ENCODE data around the gene UBQLN3. TPM values are rescaled to one million over a fixed set of nuclear protein-coding genes. Genes with fewer than 3 reads are reported as not detected.
A peak's percentile ranks its signal among the peaks of the same experiment; 100 is the strongest.

UBQLN3 gene
- total and polyA plus RNA-seq, 2 experiments from 2014 or later, result not detected

DNA sequence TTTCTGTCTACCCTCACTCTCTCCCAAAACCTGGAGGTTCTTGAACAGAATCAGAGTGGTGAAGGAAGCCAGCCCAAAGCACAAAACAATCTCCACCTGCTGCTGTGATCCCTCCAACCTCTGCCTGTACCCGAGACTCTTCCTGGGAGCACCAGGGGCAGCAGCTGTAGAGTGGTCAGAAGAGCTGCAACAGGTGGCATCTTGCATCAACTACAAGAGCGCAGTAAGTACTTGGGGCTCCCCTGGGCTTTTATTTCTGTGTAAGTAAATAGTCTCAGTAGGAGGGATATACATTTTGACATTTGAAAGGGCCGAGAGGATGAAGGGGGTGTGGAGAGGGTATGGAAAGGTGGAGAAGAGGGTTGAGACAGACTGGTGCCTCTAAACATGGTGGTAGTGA lies 15.0 kb upstream of the UBQLN3 start:
- Histone ChIP-seq H3K27me3 (ENCODE audit: insufficient read depth) (no peaks in the 10 kb centered on the region), H4K20me1 (replicated peaks; ENCODE audit: insufficient read depth) (no peaks in the 10 kb centered on the region; the same call in 1 of the 2 replicates), H3K4me3 (no peak overlapping the region), H2AFZ (no peak overlapping the region), H3F3A (replicated peaks; ENCODE audit: low read depth) (no peaks in the 10 kb centered on the region), H3K27ac (ENCODE audit: low read depth) (no peak overlapping the region), H3K4me2 (peak overlapping the region; percentile 32; the same call in 1 of the 2 replicates), H3K4me1 (ENCODE audit: insufficient read depth) (no peaks in the 10 kb centered on the region; the same call in 1 of the 2 replicates), H3K36me3 (ENCODE audit: insufficient read depth) (no peaks in the 10 kb centered on the region), H3K79me2 (replicated peaks; ENCODE audit: insufficient read depth) (no peaks in the 10 kb centered on the region), H3K9me2 (ENCODE audit: insufficient read depth) (0 out of 2 replicates have a peak, but pooled peaks cover 2% of the 10 kb centered on the region)
- peaks cover 10% of the 10 kb centered on the region for H3K27me3 Mint-ChIP-seq (ENCODE audit: insufficient read depth, low read depth, poor library complexity)
- peaks cover 13% of the 10 kb centered on the region for H3K4me1 Mint-ChIP-seq
- DNase-seq (ENCODE audit: low spot score) (peak; percentile 6), ATAC-seq (peak; percentile 52)
- H3K4me3 Mint-ChIP-seq, result no peak overlapping the region
- no peak for TF ChIP-seq EZH2 (IDR thresholded peaks at IDR 0.05; ENCODE audit: low read depth, unreplicated experiment)
- TF ChIP-seq, protein P1, sequence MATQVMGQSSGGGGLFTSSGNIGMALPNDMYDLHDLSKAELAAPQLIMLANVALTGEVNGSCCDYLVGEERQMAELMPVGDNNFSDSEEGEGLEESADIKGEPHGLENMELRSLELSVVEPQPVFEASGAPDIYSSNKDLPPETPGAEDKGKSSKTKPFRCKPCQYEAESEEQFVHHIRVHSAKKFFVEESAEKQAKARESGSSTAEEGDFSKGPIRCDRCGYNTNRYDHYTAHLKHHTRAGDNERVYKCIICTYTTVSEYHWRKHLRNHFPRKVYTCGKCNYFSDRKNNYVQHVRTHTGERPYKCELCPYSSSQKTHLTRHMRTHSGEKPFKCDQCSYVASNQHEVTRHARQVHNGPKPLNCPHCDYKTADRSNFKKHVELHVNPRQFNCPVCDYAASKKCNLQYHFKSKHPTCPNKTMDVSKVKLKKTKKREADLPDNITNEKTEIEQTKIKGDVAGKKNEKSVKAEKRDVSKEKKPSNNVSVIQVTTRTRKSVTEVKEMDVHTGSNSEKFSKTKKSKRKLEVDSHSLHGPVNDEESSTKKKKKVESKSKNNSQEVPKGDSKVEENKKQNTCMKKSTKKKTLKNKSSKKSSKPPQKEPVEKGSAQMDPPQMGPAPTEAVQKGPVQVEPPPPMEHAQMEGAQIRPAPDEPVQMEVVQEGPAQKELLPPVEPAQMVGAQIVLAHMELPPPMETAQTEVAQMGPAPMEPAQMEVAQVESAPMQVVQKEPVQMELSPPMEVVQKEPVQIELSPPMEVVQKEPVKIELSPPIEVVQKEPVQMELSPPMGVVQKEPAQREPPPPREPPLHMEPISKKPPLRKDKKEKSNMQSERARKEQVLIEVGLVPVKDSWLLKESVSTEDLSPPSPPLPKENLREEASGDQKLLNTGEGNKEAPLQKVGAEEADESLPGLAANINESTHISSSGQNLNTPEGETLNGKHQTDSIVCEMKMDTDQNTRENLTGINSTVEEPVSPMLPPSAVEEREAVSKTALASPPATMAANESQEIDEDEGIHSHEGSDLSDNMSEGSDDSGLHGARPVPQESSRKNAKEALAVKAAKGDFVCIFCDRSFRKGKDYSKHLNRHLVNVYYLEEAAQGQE (IDR thresholded peaks at IDR 0.05; ENCODE audit: unreplicated experiment), result no peak
- no peak for TF ChIP-seq ZNF462 (CRISPR knock-in tag; IDR thresholded peaks at IDR 0.05)
- TF ChIP-seq, protein P2, sequence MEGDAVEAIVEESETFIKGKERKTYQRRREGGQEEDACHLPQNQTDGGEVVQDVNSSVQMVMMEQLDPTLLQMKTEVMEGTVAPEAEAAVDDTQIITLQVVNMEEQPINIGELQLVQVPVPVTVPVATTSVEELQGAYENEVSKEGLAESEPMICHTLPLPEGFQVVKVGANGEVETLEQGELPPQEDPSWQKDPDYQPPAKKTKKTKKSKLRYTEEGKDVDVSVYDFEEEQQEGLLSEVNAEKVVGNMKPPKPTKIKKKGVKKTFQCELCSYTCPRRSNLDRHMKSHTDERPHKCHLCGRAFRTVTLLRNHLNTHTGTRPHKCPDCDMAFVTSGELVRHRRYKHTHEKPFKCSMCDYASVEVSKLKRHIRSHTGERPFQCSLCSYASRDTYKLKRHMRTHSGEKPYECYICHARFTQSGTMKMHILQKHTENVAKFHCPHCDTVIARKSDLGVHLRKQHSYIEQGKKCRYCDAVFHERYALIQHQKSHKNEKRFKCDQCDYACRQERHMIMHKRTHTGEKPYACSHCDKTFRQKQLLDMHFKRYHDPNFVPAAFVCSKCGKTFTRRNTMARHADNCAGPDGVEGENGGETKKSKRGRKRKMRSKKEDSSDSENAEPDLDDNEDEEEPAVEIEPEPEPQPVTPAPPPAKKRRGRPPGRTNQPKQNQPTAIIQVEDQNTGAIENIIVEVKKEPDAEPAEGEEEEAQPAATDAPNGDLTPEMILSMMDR (conservative IDR thresholded peaks at IDR 0.05; ENCODE audit: low read depth in 2 of 2), result no peak
- no peak for TF ChIP-seq CREB1 (CRISPR knock-in tag; IDR thresholded peaks at IDR 0.05; ENCODE audit: low read depth)
- no peak for TF ChIP-seq POLR2AphosphoS5 (IDR thresholded peaks at IDR 0.05; ENCODE audit: low read depth)
- TF ChIP-seq ZNF331 (CRISPR knock-in tag; IDR thresholded peaks at IDR 0.05; ENCODE audit: low read depth), result no peak
- TF ChIP-seq STAT1 (IDR thresholded peaks at IDR 0.05; ENCODE audit: unreplicated experiment), result no peak
- no peak for TF ChIP-seq EZH2phosphoT487 (IDR thresholded peaks at IDR 0.05; ENCODE audit: unreplicated experiment)
- no peak for TF ChIP-seq ETS1 (IDR thresholded peaks at IDR 0.05)
- TF ChIP-seq JUNB (IDR thresholded peaks at IDR 0.05; ENCODE audit: unreplicated experiment), result no peak
- TF ChIP-seq NANOG (IDR thresholded peaks at IDR 0.05; ENCODE audit: borderline replicate concordance), result no peak
- no peak for TF ChIP-seq ZNF114 (CRISPR knock-in tag; IDR thresholded peaks at IDR 0.05)
- H3K27ac Mint-ChIP-seq, result no peak overlapping the region
- H3K9me3 Mint-ChIP-seq, result peaks cover 2% of the 10 kb centered on the region; the same call in 1 of the 3 replicates
- H3K36me3 Mint-ChIP-seq (ENCODE audit: low read depth), result no peaks in the 10 kb centered on the region
